Stimulated activated CD8-positive, alpha-beta memory T cell treated with anti-CD3 and anti-CD28 coated beads, Interleukin-15, amount 100 ng/mL, for 4 hours (primary cell): ENCODE measurements around the gene FAM90A26.
"Not testable (repeated sequence)": the region's sequence is repeated elsewhere in the genome, so short reads cannot be mapped to it uniquely, and the experiment has no call there.

Source experiments
- DNase-seq, 2 donors: peaks; one replicate each; pipeline ENCODE4 v3.0.0-alpha.2; 2020; ENCODE audit warnings: low read depth in 2 of 2

Gene FAM90A26

GRCh38 chr4:9169791-9170459 is at the start of gene FAM90A26:
FAM90A26 (plus strand) TSS chr4:9170409; CDS start chr4:9173173, 2,764 bp downstream.
- DNase-seq = not testable (repeated sequence)

GRCh38 chr4:9122711-9123110 is 47.5 kb upstream of the FAM90A26 start:
- DNase-seq = not testable (repeated sequence)

GRCh38 chr4:9123572-9124007 is 46.6 kb upstream of the FAM90A26 start:
- not testable (repeated sequence) for DNase-seq

- not testable (repeated sequence) for DNase-seq
Measured at GRCh38 chr4:9125601-9126161, 44.5 kb upstream of the FAM90A26 start.

- not testable (repeated sequence) for DNase-seq
Measured at GRCh38 chr4:9131420-9131819, 38.8 kb upstream of the FAM90A26 start.

- not testable (repeated sequence) for DNase-seq
Measured at GRCh38 chr4:9132849-9133248, 37.4 kb upstream of the FAM90A26 start.

GRCh38 chr4:9134011-9134410 is 36.2 kb upstream of the FAM90A26 start:
- DNase-seq = not testable (repeated sequence)

GRCh38 chr4:9134556-9134955 is 35.7 kb upstream of the FAM90A26 start:
- not testable (repeated sequence) for DNase-seq

GRCh38 chr4:9141050-9141449 is 29.2 kb upstream of the FAM90A26 start:
- DNase-seq = not testable (repeated sequence)

- not testable (repeated sequence) for DNase-seq
Measured at GRCh38 chr4:9142786-9143185, 27.4 kb upstream of the FAM90A26 start.

GRCh38 chr4:9143421-9144080 is 26.7 kb upstream of the FAM90A26 start:
- DNase-seq = no peak

- DNase-seq = no peak
Measured at GRCh38 chr4:9146967-9147366, 23.2 kb upstream of the FAM90A26 start.

- not testable (repeated sequence) for DNase-seq
Measured at GRCh38 chr4:9147368-9147767, 22.8 kb upstream of the FAM90A26 start.

GRCh38 chr4:9148611-9149409 is 21.4 kb upstream of the FAM90A26 start:
- DNase-seq = not testable (repeated sequence)

GRCh38 chr4:9151809-9152179 is 18.4 kb upstream of the FAM90A26 start:
- not testable (repeated sequence) for DNase-seq

GRCh38 chr4:9152180-9153007 is 17.8 kb upstream of the FAM90A26 start:
- peak; percentile 91 to 94 for DNase-seq

- peak; percentile 89 to 90 for DNase-seq
Measured at GRCh38 chr4:9153008-9153570, 17.1 kb upstream of the FAM90A26 start.

GRCh38 chr4:9153571-9154157 is 16.5 kb upstream of the FAM90A26 start:
- not testable (repeated sequence) for DNase-seq

GRCh38 chr4:9155101-9155886 is 14.9 kb upstream of the FAM90A26 start:
- not testable (repeated sequence) for DNase-seq
